CD4-positive, CD25-positive, alpha-beta regulatory T cell (primary cell): ENCODE data around the gene PPL. TPM values are rescaled to one million over a fixed set of nuclear protein-coding genes. Genes with fewer than 3 reads are reported as not detected.

Experiments used
- ATAC-seq, 2 donors: fragments of 150-1000 bp; cut with Tn5 transposase; one replicate each; pipeline ENCODE4 v1.10.0; 2021; ENCODE audit warnings: low read depth in 2 of 2, moderate number of reproducible peaks in 2 of 2, moderate library complexity in 1 of 2
- DNase-seq, 3 donors: peaks; one replicate each; pipeline versions ENCODE4 v3.0.0 to v3.0.0-alpha.2; 2012 to 2022; ENCODE audit warnings: mixed read lengths in 1 of 3
- H3K27ac ChIP-seq: one replicate; pipeline ENCODE4 v1.7.0; 2013; ENCODE audit warnings: mild to moderate bottlenecking, low read length; ENCODE audit not compliant: insufficient read depth, poor library complexity, severe bottlenecking
- H3K27me3 ChIP-seq: one replicate; pipeline ENCODE4 v1.7.0; 2013; ENCODE audit warnings: low read length; ENCODE audit not compliant: control insufficient read depth, insufficient read depth
- H3K36me3 ChIP-seq: one replicate; pipeline ENCODE4 v1.7.0; 2013; ENCODE audit warnings: mild to moderate bottlenecking, low read length, moderate library complexity; ENCODE audit not compliant: control insufficient read depth, insufficient read depth
- H3K4me1 ChIP-seq: 2 replicates; pipeline ENCODE4 v1.7.0; 2013; ENCODE audit warnings: mild to moderate bottlenecking, low read length; ENCODE audit not compliant: insufficient read depth, control insufficient read depth, poor library complexity, severe bottlenecking
- H3K4me3 ChIP-seq: one replicate; pipeline ENCODE4 v1.7.0; 2013; ENCODE audit warnings: low read depth, mild to moderate bottlenecking, low read length, moderate library complexity
- H3K9me3 ChIP-seq, 2 experiments: 1 replicate in 1 of 2; 2 replicates in 1 of 2; pipeline ENCODE4 v1.7.0; 2013; ENCODE audit warnings: low read length in 2 of 2, mild to moderate bottlenecking in 1 of 2, moderate library complexity in 1 of 2; ENCODE audit not compliant: control insufficient read depth in 2 of 2
- H3K27ac Mint-ChIP-seq, 3 donors: one replicate each; pipeline ENCODE4 v1.8.0; 2020 to 2022; ENCODE audit warnings: mild to moderate bottlenecking in 3 of 3, mixed read lengths in 3 of 3, moderate library complexity in 2 of 3
- H3K27me3 Mint-ChIP-seq: one replicate; pipeline ENCODE4 v1.8.0; 2022; ENCODE audit warnings: mild to moderate bottlenecking, mixed read lengths
- H3K36me3 Mint-ChIP-seq: one replicate; pipeline ENCODE4 v1.8.0; 2020; ENCODE audit warnings: mixed read lengths
- H3K4me1 Mint-ChIP-seq, 4 donors: one replicate each; pipeline ENCODE4 v1.8.0; 2020 to 2022; ENCODE audit warnings: mixed read lengths in 4 of 4, mild to moderate bottlenecking in 1 of 4
- H3K4me3 Mint-ChIP-seq, 4 donors: one replicate each; pipeline ENCODE4 v1.8.0; 2020 to 2022; ENCODE audit warnings: mild to moderate bottlenecking in 4 of 4, mixed read lengths in 4 of 4, moderate library complexity in 3 of 4
- H3K9me3 Mint-ChIP-seq, 7 donors: one replicate each; pipeline ENCODE4 v1.8.0; 2020 to 2022; ENCODE audit warnings: mixed read lengths in 7 of 7, mild to moderate bottlenecking in 3 of 7, moderate library complexity in 2 of 7
- polyA plus RNA-seq, 4 donors: library from polyadenylated mRNA; unstranded; fragments of 300-500 nt; fragmentation: Illumina TruSeq; gene quantifications; one replicate each; pipeline ENCODE4 v1.2.3, GENCODE V29; 2021
- total RNA-seq: library from RNA; stranded (reverse); gene quantifications from one replicate; pipeline ENCODE4 v1.2.3, GENCODE V29; 2022

PPL gene
- total and polyA plus RNA-seq, 5 donors from 2014 or later, result 0.11 to 0.19 (median 0.14) TPM; not detected in 2

GRCh38 chr16:4915226-4915761 is 21.7 kb downstream of the PPL start:
- H3K27ac ChIP-seq, result no peak overlapping the region
- H3K27me3 ChIP-seq, result no peaks in the 10 kb centered on the region
- Mint-ChIP-seq H3K4me3 (no peak overlapping the region), H3K27me3 (no peaks in the 10 kb centered on the region), H3K9me3 (no peaks in the 10 kb centered on the region), H3K4me1 (no peaks in the 10 kb centered on the region), H3K36me3 (no peaks in the 10 kb centered on the region), H3K27ac (no peak overlapping the region)
- no peak overlapping the region for H3K4me3 ChIP-seq
- no peaks in the 10 kb centered on the region for H3K4me1 ChIP-seq
- H3K9me3 ChIP-seq, result no peaks in the 10 kb centered on the region
- ATAC-seq (no peak), DNase-seq (no peak)
- H3K36me3 ChIP-seq, result no peaks in the 10 kb centered on the region

GRCh38 chr16:4914528-4915225 is 22.3 kb downstream of the PPL start:
- Mint-ChIP-seq H3K4me1 (no peaks in the 10 kb centered on the region), H3K9me3 (no peaks in the 10 kb centered on the region), H3K4me3 (no peak overlapping the region), H3K27ac (no peak overlapping the region), H3K36me3 (no peaks in the 10 kb centered on the region), H3K27me3 (no peaks in the 10 kb centered on the region)
- no peak overlapping the region for H3K4me3 ChIP-seq
- H3K27me3 ChIP-seq, result no peaks in the 10 kb centered on the region
- no peak for DNase-seq
- H3K9me3 ChIP-seq, result no peaks in the 10 kb centered on the region
- H3K4me1 ChIP-seq, result no peaks in the 10 kb centered on the region
- no peak for ATAC-seq
- no peak overlapping the region for H3K27ac ChIP-seq
- no peaks in the 10 kb centered on the region for H3K36me3 ChIP-seq

- no peaks in the 10 kb centered on the region for H3K27me3 ChIP-seq
- Mint-ChIP-seq H3K27me3 (no peaks in the 10 kb centered on the region), H3K9me3 (no peaks in the 10 kb centered on the region), H3K27ac (no peak overlapping the region), H3K36me3 (no peaks in the 10 kb centered on the region), H3K4me3 (no peak overlapping the region), H3K4me1 (no peaks in the 10 kb centered on the region)
- no peak overlapping the region for H3K27ac ChIP-seq
- DNase-seq (no peak), ATAC-seq (no peak)
- no peaks in the 10 kb centered on the region for H3K9me3 ChIP-seq
- H3K4me3 ChIP-seq, result no peak overlapping the region
- no peaks in the 10 kb centered on the region for H3K4me1 ChIP-seq
- H3K36me3 ChIP-seq, result no peaks in the 10 kb centered on the region
These were observed 23.0 kb downstream of the PPL start for GRCh38 chr16:4913774-4914525.

- no peak for DNase-seq
- Histone ChIP-seq H3K4me1 (no peaks in the 10 kb centered on the region), H3K36me3 (no peaks in the 10 kb centered on the region), H3K27me3 (no peaks in the 10 kb centered on the region), H3K4me3 (no peak overlapping the region), H3K27ac (no peak overlapping the region), H3K9me3 (no peaks in the 10 kb centered on the region)
- peak overlapping the region in 1 of 4 donors; percentile 61 for H3K4me3 Mint-ChIP-seq
- H3K27ac Mint-ChIP-seq, result no peak overlapping the region
- H3K27me3 Mint-ChIP-seq, result no peaks in the 10 kb centered on the region
- no peaks in the 10 kb centered on the region for H3K4me1 Mint-ChIP-seq
- no peaks in the 10 kb centered on the region for H3K36me3 Mint-ChIP-seq
- no peak for ATAC-seq
- no peaks in the 10 kb centered on the region for H3K9me3 Mint-ChIP-seq
These were observed 23.7 kb downstream of the PPL start for GRCh38 chr16:4913130-4913773.

GRCh38 chr16:4911970-4912386 is 25.0 kb downstream of the PPL start:
- ATAC-seq (no peak), DNase-seq (no peak)
- Mint-ChIP-seq H3K9me3 (no peaks in the 10 kb centered on the region), H3K36me3 (no peaks in the 10 kb centered on the region), H3K4me3 (no peak overlapping the region), H3K27ac (no peak overlapping the region), H3K27me3 (no peaks in the 10 kb centered on the region), H3K4me1 (no peaks in the 10 kb centered on the region)
- no peaks in the 10 kb centered on the region for H3K36me3 ChIP-seq
- H3K9me3 ChIP-seq, result no peaks in the 10 kb centered on the region
- H3K27ac ChIP-seq, result no peak overlapping the region
- no peaks in the 10 kb centered on the region for H3K4me1 ChIP-seq
- no peak overlapping the region for H3K4me3 ChIP-seq
- H3K27me3 ChIP-seq, result no peaks in the 10 kb centered on the region

GRCh38 chr16:4910828-4911227 is 26.1 kb downstream of the PPL start:
- DNase-seq, result no peak
- Mint-ChIP-seq H3K36me3 (no peaks in the 10 kb centered on the region), H3K27ac (no peak overlapping the region), H3K9me3 (no peaks in the 10 kb centered on the region), H3K27me3 (no peaks in the 10 kb centered on the region), H3K4me1 (no peaks in the 10 kb centered on the region), H3K4me3 (no peak overlapping the region)
- H3K9me3 ChIP-seq, result no peaks in the 10 kb centered on the region
- H3K27ac ChIP-seq, result no peak overlapping the region
- H3K4me1 ChIP-seq, result no peaks in the 10 kb centered on the region
- H3K4me3 ChIP-seq, result no peak overlapping the region
- H3K27me3 ChIP-seq, result no peaks in the 10 kb centered on the region
- no peak for ATAC-seq
- H3K36me3 ChIP-seq, result no peaks in the 10 kb centered on the region

GRCh38 chr16:4909825-4910224 is 27.1 kb downstream of the PPL start:
- Mint-ChIP-seq H3K27ac (no peak overlapping the region), H3K36me3 (no peaks in the 10 kb centered on the region), H3K27me3 (peaks cover 10% of the 10 kb centered on the region), H3K4me3 (no peak overlapping the region), H3K4me1 (no peaks in the 10 kb centered on the region), H3K9me3 (no peaks in the 10 kb centered on the region)
- H3K27me3 ChIP-seq, result no peaks in the 10 kb centered on the region
- no peak for DNase-seq
- H3K9me3 ChIP-seq, result no peaks in the 10 kb centered on the region
- no peak overlapping the region for H3K4me3 ChIP-seq
- no peak overlapping the region for H3K27ac ChIP-seq
- H3K4me1 ChIP-seq, result no peaks in the 10 kb centered on the region
- no peak for ATAC-seq
- H3K36me3 ChIP-seq, result no peaks in the 10 kb centered on the region
